ENCODE measurements around the gene TSPYL6. TPM values are rescaled to one million over a fixed set of nuclear protein-coding genes. Genes with fewer than 3 reads are reported as not detected.

The TSPYL6 gene
- total and polyA plus RNA-seq, 2 of the 4 experiments (the other 2 are of a cell fraction) = not detected

DNA sequence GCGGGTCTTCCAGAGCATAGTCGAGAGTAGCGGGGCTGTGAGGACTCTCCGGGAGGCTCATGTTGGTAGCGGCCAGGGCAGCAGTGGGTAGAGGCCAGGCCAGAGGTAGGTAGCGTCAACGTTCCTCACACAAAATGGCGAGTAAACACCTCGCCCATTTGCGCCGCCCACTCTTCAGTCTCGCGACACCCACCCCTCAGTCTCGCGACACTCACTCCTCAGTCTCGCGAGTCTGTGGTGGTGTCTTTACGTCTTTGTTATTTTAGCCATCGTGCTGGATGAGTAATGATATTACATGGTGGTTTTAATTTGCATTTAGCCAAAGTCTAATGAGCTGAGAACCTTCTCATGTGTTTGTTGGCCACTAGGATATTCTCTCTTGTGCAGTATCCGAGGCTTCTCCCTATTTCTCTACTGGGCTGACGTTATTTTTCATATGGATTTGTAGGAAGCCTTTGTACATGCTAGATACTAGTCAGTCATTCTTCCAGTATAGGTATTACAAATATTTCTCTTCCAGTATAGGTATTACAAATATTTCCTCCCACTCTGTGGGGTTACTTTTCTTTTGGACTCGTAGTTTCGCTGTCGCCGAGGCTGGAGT is at the start of gene TSPYL6 (continued):
- TF ChIP-seq MAFK (IDR thresholded peaks at IDR 0.05; ENCODE audit: low read depth, low read length) = no peak

DNA sequence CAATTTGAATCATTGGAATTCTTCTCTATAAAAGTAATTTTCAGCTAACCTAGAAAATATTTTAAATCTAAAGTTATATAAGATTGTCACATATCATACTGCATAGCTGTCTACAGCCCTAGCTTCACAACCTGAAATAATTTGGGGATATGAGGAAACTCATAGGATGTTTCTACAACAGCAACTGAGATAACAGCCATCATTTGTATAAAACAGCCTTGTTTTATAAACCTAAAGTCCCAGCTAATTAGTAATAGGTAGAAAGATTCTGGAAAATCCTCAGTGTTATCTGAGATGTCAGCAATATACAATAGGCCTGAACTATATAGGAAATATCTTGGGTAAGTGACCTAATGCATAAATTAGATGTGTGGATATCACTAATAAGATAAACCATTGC is 47.6 kb upstream of the TSPYL6 start:
- Histone ChIP-seq H2BK20ac (ENCODE audit: low read depth, low read length) (no peak overlapping the region), H3K4me3 (ENCODE audit: insufficient read depth, low read depth, low read length) (no peak overlapping the region), H4K5ac (ENCODE audit: low read depth, low read length) (no peak overlapping the region), H3K9me3 (ENCODE audit: control insufficient read depth, insufficient read depth, low read length) (no peaks in the 10 kb centered on the region), H4K8ac (ENCODE audit: low read depth in 2 of 2, low read length in 2 of 2) (no peak overlapping the region), H2BK5ac (ENCODE audit: low read depth, low read length, poor library complexity, severe bottlenecking) (no peak overlapping the region), H3K14ac (replicated peaks; ENCODE audit: low read depth, low read length) (no peak overlapping the region), H2AK5ac (ENCODE audit: low read depth, low read length) (no peak overlapping the region), H3K4me2 (ENCODE audit: low read depth, low read length) (no peak overlapping the region), H2AK9ac (replicated peaks; ENCODE audit: low read depth, low read length, poor library complexity) (no peak overlapping the region), H3K27ac (ENCODE audit: insufficient read depth, low read length) (no peak overlapping the region), H3K4ac (ENCODE audit: low read depth, low read length) (no peak overlapping the region), H2BK15ac (ENCODE audit: low read depth, low read length) (no peak overlapping the region), H3K79me1 (ENCODE audit: low read depth in 1 of 2, low read length in 2 of 2) (no peaks in the 10 kb centered on the region), H3K36me3 (ENCODE audit: control insufficient read depth, insufficient read depth, low read length) (no peaks in the 10 kb centered on the region), H3K23ac (ENCODE audit: low read depth, low read length) (no peak overlapping the region), H2BK120ac (ENCODE audit: low read depth, low read length) (no peak overlapping the region), H3K9ac (ENCODE audit: low read depth, low read length) (no peak overlapping the region), H3K56ac (ENCODE audit: extremely low read depth, insufficient read depth, low read length) (no peak overlapping the region), H3K9me1 (ENCODE audit: insufficient read depth, low read length) (no peaks in the 10 kb centered on the region), H3K27me3 (ENCODE audit: control insufficient read depth, insufficient read depth, low read length) (no peaks in the 10 kb centered on the region), H3K18ac (ENCODE audit: low read depth, low read length) (no peak overlapping the region), H3K4me1 (ENCODE audit: control insufficient read depth, insufficient read depth, low read length) (peaks cover 4% of the 10 kb centered on the region), H2AFZ (replicated peaks; ENCODE audit: low read length, poor library complexity) (no peak overlapping the region), H4K91ac (ENCODE audit: insufficient read depth, low read depth, low read length) (no peak overlapping the region), H4K20me1 (ENCODE audit: insufficient read depth, low read length) (no peaks in the 10 kb centered on the region)
- DNase-seq (no peak), ATAC-seq (ENCODE audit: low read depth) (no peak)
- dilution Hi-C loops (cut with HindIII; ENCODE audit: low sequenced_read_pairs, unreplicated experiment) = no loop called here
- ChIA-PET CTCF (interaction anchor here (0.7 kb wide), 1 partner anchor 255 kb away, joined by 3 read pairs; no protein-coding TSS in a partner anchor), POLR2A (ENCODE audit: unreplicated experiment) (no interaction called here)
- intact Hi-C loops (cut with micrococcal nuclease) = no loop called here
- no TSS peak for BruUV-seq (replicated peaks)
- in situ Hi-C loops (cut with MboI; ENCODE audit: low sequenced_read_pairs) = no loop called here
- TF ChIP-seq RFX5 (IDR thresholded peaks at IDR 0.05; ENCODE audit: low read depth, low read length) = no peak
- TF ChIP-seq, protein P1, sequence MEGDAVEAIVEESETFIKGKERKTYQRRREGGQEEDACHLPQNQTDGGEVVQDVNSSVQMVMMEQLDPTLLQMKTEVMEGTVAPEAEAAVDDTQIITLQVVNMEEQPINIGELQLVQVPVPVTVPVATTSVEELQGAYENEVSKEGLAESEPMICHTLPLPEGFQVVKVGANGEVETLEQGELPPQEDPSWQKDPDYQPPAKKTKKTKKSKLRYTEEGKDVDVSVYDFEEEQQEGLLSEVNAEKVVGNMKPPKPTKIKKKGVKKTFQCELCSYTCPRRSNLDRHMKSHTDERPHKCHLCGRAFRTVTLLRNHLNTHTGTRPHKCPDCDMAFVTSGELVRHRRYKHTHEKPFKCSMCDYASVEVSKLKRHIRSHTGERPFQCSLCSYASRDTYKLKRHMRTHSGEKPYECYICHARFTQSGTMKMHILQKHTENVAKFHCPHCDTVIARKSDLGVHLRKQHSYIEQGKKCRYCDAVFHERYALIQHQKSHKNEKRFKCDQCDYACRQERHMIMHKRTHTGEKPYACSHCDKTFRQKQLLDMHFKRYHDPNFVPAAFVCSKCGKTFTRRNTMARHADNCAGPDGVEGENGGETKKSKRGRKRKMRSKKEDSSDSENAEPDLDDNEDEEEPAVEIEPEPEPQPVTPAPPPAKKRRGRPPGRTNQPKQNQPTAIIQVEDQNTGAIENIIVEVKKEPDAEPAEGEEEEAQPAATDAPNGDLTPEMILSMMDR (conservative IDR thresholded peaks at IDR 0.05; ENCODE audit: low read depth, low read length) = no peak

All from IMR-90 (cell line).